GM21737 (cell line): ENCODE measurements around the gene DNAJC12.
"Not testable (repeated sequence)": the region's sequence is repeated elsewhere in the genome, so short reads cannot be mapped to it uniquely, and the experiment has no call there.

Source experiments
- ATAC-seq: cut with Tn5 transposase; IDR thresholded peaks from one replicate; pipeline ENCODE4 v1.9.1; 2021; ENCODE audit warnings: mild to moderate bottlenecking, moderate library complexity; ENCODE audit not compliant: unreplicated experiment

The DNAJC12 gene

GRCh38 chr10:67841737-67842136 lies 3.7 kb upstream of the DNAJC12 start:
- ATAC-seq: no peak

GRCh38 chr10:67839951-67840350 lies 2.0 kb upstream of the DNAJC12 start:
- no peak for ATAC-seq

- not testable (repeated sequence) for ATAC-seq
Measured at GRCh38 chr10:67839511-67839910, 1.5 kb upstream of the DNAJC12 start.

- ATAC-seq: no peak
Measured at GRCh38 chr10:67836972-67837371, 1.0 kb downstream of the DNAJC12 start.

- no peak for ATAC-seq
Measured at GRCh38 chr10:67836488-67836887, 1.5 kb downstream of the DNAJC12 start.

- ATAC-seq: not testable (repeated sequence)
Measured at GRCh38 chr10:67835541-67836394, 2.2 kb downstream of the DNAJC12 start.

GRCh38 chr10:67834375-67834774 lies 3.6 kb downstream of the DNAJC12 start:
- no peak for ATAC-seq

GRCh38 chr10:67827811-67828210 lies 10.2 kb downstream of the DNAJC12 start:
- ATAC-seq: no peak

GRCh38 chr10:67819768-67820204 lies 18.2 kb downstream of the DNAJC12 start:
- no peak for ATAC-seq

- no peak for ATAC-seq
Measured at GRCh38 chr10:67818323-67818722, 19.7 kb downstream of the DNAJC12 start.

- ATAC-seq: no peak
Measured at GRCh38 chr10:67816719-67817118, 21.3 kb downstream of the DNAJC12 start.

GRCh38 chr10:67815571-67816059 lies 22.4 kb downstream of the DNAJC12 start:
- no peak for ATAC-seq

GRCh38 chr10:67812007-67812406 lies 26.0 kb downstream of the DNAJC12 start:
- no peak for ATAC-seq

- ATAC-seq: no peak
Measured at GRCh38 chr10:67809107-67809506, 28.9 kb downstream of the DNAJC12 start.

- ATAC-seq: no peak
Measured at GRCh38 chr10:67808704-67809103, 29.3 kb downstream of the DNAJC12 start.

- no peak for ATAC-seq
Measured at GRCh38 chr10:67807855-67808456, 30.0 kb downstream of the DNAJC12 start.

- ATAC-seq: no peak
Measured at GRCh38 chr10:67804395-67804678, 33.7 kb downstream of the DNAJC12 start.

- ATAC-seq: no peak
Measured at GRCh38 chr10:67803588-67804394, 34.2 kb downstream of the DNAJC12 start.

- no peak for ATAC-seq
Measured at GRCh38 chr10:67802767-67803538, 35.0 kb downstream of the DNAJC12 start.

GRCh38 chr10:67801118-67801517 lies 36.9 kb downstream of the DNAJC12 start:
- ATAC-seq: no peak
